CD4-positive, alpha-beta memory T cell (primary cell): ENCODE data around the gene UGT1A7. TPM values are rescaled to one million over a fixed set of nuclear protein-coding genes. Genes with fewer than 3 reads are reported as not detected.
"Not testable (repeated sequence)": the region's sequence is repeated elsewhere in the genome, so short reads cannot be mapped to it uniquely, and the experiment has no call there.

Experiments
- CTCF ChIA-PET: fragments of 350-600 bp; sonication (Branson Sonifier 250); formaldehyde crosslinking; loops from one replicate; lab custom pipeline; 2021; ENCODE audit warnings: inconsistent platforms; ENCODE audit not compliant: partially characterized antibody; lab: Charles Lee
- POLR2A ChIA-PET: fragments of 350-600 bp; sonication (Branson Sonifier 250); formaldehyde crosslinking; loops from one replicate; lab custom pipeline; 2021; ENCODE audit not compliant: partially characterized antibody; lab: Charles Lee
- DNase-seq, 5 donors: peaks; one replicate each; pipeline versions ENCODE4 v3.0.0 to v3.0.0-alpha.2; 2020 to 2022; ENCODE audit warnings: mixed read lengths in 1 of 5
- H3K27ac ChIP-seq: one replicate; pipeline ENCODE4 v1.7.0; 2013; ENCODE audit warnings: low read depth, low read length
- H3K27me3 ChIP-seq: 2 replicates; pipeline ENCODE4 v1.7.0; 2013; ENCODE audit warnings: mild to moderate bottlenecking, low read length, moderate library complexity; ENCODE audit not compliant: insufficient read depth
- H3K36me3 ChIP-seq: 2 replicates; pipeline ENCODE4 v1.7.0; 2013; ENCODE audit warnings: mild to moderate bottlenecking, low read length, moderate library complexity; ENCODE audit not compliant: insufficient read depth
- H3K4me1 ChIP-seq: 2 replicates; pipeline ENCODE4 v1.7.0; 2013; ENCODE audit warnings: mild to moderate bottlenecking, low read length, moderate library complexity; ENCODE audit not compliant: insufficient read depth
- H3K4me3 ChIP-seq, 2 donors: one replicate each; pipeline ENCODE4 v1.7.0; 2013; ENCODE audit warnings: low read length in 2 of 2, mild to moderate bottlenecking in 1 of 2
- H3K9me3 ChIP-seq, 2 donors: one replicate each; pipeline ENCODE4 v1.7.0; 2013; ENCODE audit warnings: low read length in 2 of 2, control low read depth in 1 of 2; ENCODE audit not compliant: control insufficient read depth in 1 of 2
- H3K27ac Mint-ChIP-seq, 7 donors: one replicate each; pipeline ENCODE4 v1.8.0; 2020 to 2021; ENCODE audit warnings: mixed read lengths in 7 of 7, mild to moderate bottlenecking in 6 of 7, inconsistent platforms in 3 of 7, moderate library complexity in 3 of 7
- H3K27me3 Mint-ChIP-seq, 2 donors: one replicate each; pipeline ENCODE4 v1.8.0; 2020 to 2021; ENCODE audit warnings: mixed read lengths in 2 of 2
- H3K36me3 Mint-ChIP-seq, 2 donors: one replicate each; pipeline ENCODE4 v1.8.0; 2020 to 2021; ENCODE audit warnings: mixed read lengths in 2 of 2, inconsistent platforms in 1 of 2, mild to moderate bottlenecking in 1 of 2
- H3K4me1 Mint-ChIP-seq, 4 donors: one replicate each; pipeline ENCODE4 v1.8.0; 2020 to 2021; ENCODE audit warnings: mixed read lengths in 4 of 4, mild to moderate bottlenecking in 1 of 4
- H3K4me3 Mint-ChIP-seq, 8 donors: one replicate each; pipeline ENCODE4 v1.8.0; 2020 to 2021; ENCODE audit warnings: mixed read lengths in 8 of 8, mild to moderate bottlenecking in 7 of 8, moderate library complexity in 6 of 8, inconsistent platforms in 3 of 8
- H3K9me3 Mint-ChIP-seq, 8 donors: one replicate each; pipeline ENCODE4 v1.8.0; 2020 to 2021; ENCODE audit warnings: mixed read lengths in 8 of 8, mild to moderate bottlenecking in 5 of 8, inconsistent platforms in 3 of 8, moderate library complexity in 1 of 8
- intact Hi-C: fragments of 100-400 bp; cut with micrococcal nuclease; formaldehyde crosslinking; loops from one replicate; pipeline ENCODE4 v1.15.1; 2023
- polyA plus RNA-seq, 2 donors: library from polyadenylated mRNA; unstranded; fragments of 300-500 nt; fragmentation: Illumina TruSeq; gene quantifications; one replicate each; pipeline ENCODE4 v1.2.3, GENCODE V29; 2021
- total RNA-seq, 2 experiments: library from RNA; stranded (reverse); gene quantifications; one replicate each; pipeline ENCODE4 v1.2.3, GENCODE V29; 2021

The UGT1A7 gene
- total and polyA plus RNA-seq, 4 experiments from 2014 or later = not detected

- H3K9me3 ChIP-seq, H3K27ac ChIP-seq, intact Hi-C loops, POLR2A ChIA-PET, H3K4me3 ChIP-seq, H3K27me3 ChIP-seq, H3K36me3 Mint-ChIP-seq, H3K4me3 Mint-ChIP-seq, H3K4me1 ChIP-seq, H3K4me1 Mint-ChIP-seq, H3K36me3 ChIP-seq, DNase-seq, H3K27ac Mint-ChIP-seq: not testable (repeated sequence)
- CTCF ChIA-PET = interaction anchor here (0.5 kb wide), 1 partner anchor 1995 kb away, joined by 3 read pairs; no protein-coding TSS in a partner anchor
- Mint-ChIP-seq H3K27me3 (peaks cover 8 to 31% of the 10 kb centered on the region in 2 donors), H3K9me3 (peaks cover 2 to 22% (median 18%) of the 10 kb centered on the region in 8 donors)
These were observed 69.7 kb downstream of the UGT1A7 start for GRCh38 chr2:233751212-233752009.

GRCh38 chr2:233754872-233755611 lies 73.3 kb downstream of the UGT1A7 start:
- H3K36me3 ChIP-seq = no peaks in the 10 kb centered on the region
- Mint-ChIP-seq H3K36me3 (peaks cover 0 to 3% of the 10 kb centered on the region in 2 donors), H3K9me3 (peaks cover 2 to 18% (median 15%) of the 10 kb centered on the region in 8 donors), H3K27me3 (peaks cover 1 to 10% of the 10 kb centered on the region in 2 donors), H3K4me3 (no peak overlapping the region), H3K27ac (no peak overlapping the region), H3K4me1 (no peaks in the 10 kb centered on the region)
- no peak overlapping the region for H3K27ac ChIP-seq
- no peak overlapping the region for H3K4me3 ChIP-seq
- H3K27me3 ChIP-seq = no peaks in the 10 kb centered on the region
- intact Hi-C loops = no loop called here
- POLR2A ChIA-PET = no interaction called here
- DNase-seq = no peak
- CTCF ChIA-PET = no interaction called here
- no peaks in the 10 kb centered on the region for H3K9me3 ChIP-seq
- no peaks in the 10 kb centered on the region for H3K4me1 ChIP-seq

- Mint-ChIP-seq H3K9me3 (peaks cover under 1 to 7% (median 3%) of the 10 kb centered on the region in 8 donors), H3K4me1 (no peaks in the 10 kb centered on the region), H3K27me3 (peaks cover 1 to 5% of the 10 kb centered on the region in 2 donors), H3K27ac (no peak overlapping the region), H3K4me3 (no peak overlapping the region), H3K36me3 (no peaks in the 10 kb centered on the region)
- Histone ChIP-seq H3K27ac (no peak overlapping the region), H3K9me3 (no peaks in the 10 kb centered on the region), H3K27me3 (no peaks in the 10 kb centered on the region), H3K36me3 (no peaks in the 10 kb centered on the region), H3K4me3 (no peak overlapping the region), H3K4me1 (no peaks in the 10 kb centered on the region)
- CTCF ChIA-PET = no interaction called here
- DNase-seq = no peak
- POLR2A ChIA-PET = no interaction called here
- intact Hi-C loops = no loop called here
These were observed 74.9 kb downstream of the UGT1A7 start for GRCh38 chr2:233756429-233757081.

- no peak for DNase-seq
- Mint-ChIP-seq H3K27ac (no peak overlapping the region), H3K36me3 (no peaks in the 10 kb centered on the region), H3K9me3 (no peaks in the 10 kb centered on the region), H3K4me1 (no peaks in the 10 kb centered on the region), H3K4me3 (no peak overlapping the region), H3K27me3 (peaks cover 0 to under 1% of the 10 kb centered on the region in 2 donors)
- ChIA-PET POLR2A (no interaction called here), CTCF (no interaction called here)
- Histone ChIP-seq H3K27me3 (no peaks in the 10 kb centered on the region), H3K4me3 (no peak overlapping the region), H3K36me3 (no peaks in the 10 kb centered on the region), H3K4me1 (no peaks in the 10 kb centered on the region), H3K9me3 (no peaks in the 10 kb centered on the region), H3K27ac (no peak overlapping the region)
- intact Hi-C loops = no loop called here
These were observed 76.4 kb downstream of the UGT1A7 start for GRCh38 chr2:233758141-233758540.

- Histone ChIP-seq H3K36me3 (no peaks in the 10 kb centered on the region), H3K27ac (no peak overlapping the region), H3K9me3 (no peaks in the 10 kb centered on the region), H3K4me1 (no peaks in the 10 kb centered on the region), H3K4me3 (no peak overlapping the region), H3K27me3 (no peaks in the 10 kb centered on the region)
- ChIA-PET CTCF (no interaction called here), POLR2A (no interaction called here)
- Mint-ChIP-seq H3K27ac (no peak overlapping the region), H3K9me3 (no peaks in the 10 kb centered on the region), H3K27me3 (peaks cover 0 to 5% of the 10 kb centered on the region in 2 donors), H3K4me1 (no peaks in the 10 kb centered on the region), H3K36me3 (no peaks in the 10 kb centered on the region), H3K4me3 (no peak overlapping the region)
- intact Hi-C loops = no loop called here
- no peak for DNase-seq
These were observed 77.1 kb downstream of the UGT1A7 start for GRCh38 chr2:233758849-233759248.

GRCh38 chr2:233760043-233760442 lies 78.3 kb downstream of the UGT1A7 start, which contains the start of gene UGT1A1:
UGT1A1 (plus strand) TSS chr2:233760270; CDS start chr2:233760288, 18 bp downstream.
- no peaks in the 10 kb centered on the region for H3K36me3 Mint-ChIP-seq

More at GRCh38 chr2:233760043-233760442, 78.3 kb downstream of the UGT1A7 start, which contains the start of gene UGT1A1:
- DNase-seq = no peak
- no peak within 1 kb of the TSS for H3K4me3 Mint-ChIP-seq
- intact Hi-C loops = no loop called here
- no peaks in the 10 kb centered on the region for H3K9me3 ChIP-seq
- CTCF ChIA-PET = no interaction called here
- no peak within 1 kb of the TSS for H3K27ac Mint-ChIP-seq
- no peaks in the 10 kb centered on the region for H3K9me3 Mint-ChIP-seq
- H3K27ac ChIP-seq = no peak within 1 kb of the TSS
- H3K36me3 ChIP-seq = no peaks in the 10 kb centered on the region
- no peaks in the 10 kb centered on the region for H3K4me1 ChIP-seq
- H3K27me3 Mint-ChIP-seq = peaks cover 5 to 8% of the 10 kb centered on the region in 2 donors
- H3K4me3 ChIP-seq = no peak within 1 kb of the TSS
- H3K27me3 ChIP-seq = no peaks in the 10 kb centered on the region
- POLR2A ChIA-PET = no interaction called here
- H3K4me1 Mint-ChIP-seq = no peaks in the 10 kb centered on the region
